ENCODE measurements around the gene AGAP2.
"Not testable (repeated sequence)": the region's sequence is repeated elsewhere in the genome, so short reads cannot be mapped to it uniquely, and the experiment has no call there.

Gene AGAP2

DNA sequence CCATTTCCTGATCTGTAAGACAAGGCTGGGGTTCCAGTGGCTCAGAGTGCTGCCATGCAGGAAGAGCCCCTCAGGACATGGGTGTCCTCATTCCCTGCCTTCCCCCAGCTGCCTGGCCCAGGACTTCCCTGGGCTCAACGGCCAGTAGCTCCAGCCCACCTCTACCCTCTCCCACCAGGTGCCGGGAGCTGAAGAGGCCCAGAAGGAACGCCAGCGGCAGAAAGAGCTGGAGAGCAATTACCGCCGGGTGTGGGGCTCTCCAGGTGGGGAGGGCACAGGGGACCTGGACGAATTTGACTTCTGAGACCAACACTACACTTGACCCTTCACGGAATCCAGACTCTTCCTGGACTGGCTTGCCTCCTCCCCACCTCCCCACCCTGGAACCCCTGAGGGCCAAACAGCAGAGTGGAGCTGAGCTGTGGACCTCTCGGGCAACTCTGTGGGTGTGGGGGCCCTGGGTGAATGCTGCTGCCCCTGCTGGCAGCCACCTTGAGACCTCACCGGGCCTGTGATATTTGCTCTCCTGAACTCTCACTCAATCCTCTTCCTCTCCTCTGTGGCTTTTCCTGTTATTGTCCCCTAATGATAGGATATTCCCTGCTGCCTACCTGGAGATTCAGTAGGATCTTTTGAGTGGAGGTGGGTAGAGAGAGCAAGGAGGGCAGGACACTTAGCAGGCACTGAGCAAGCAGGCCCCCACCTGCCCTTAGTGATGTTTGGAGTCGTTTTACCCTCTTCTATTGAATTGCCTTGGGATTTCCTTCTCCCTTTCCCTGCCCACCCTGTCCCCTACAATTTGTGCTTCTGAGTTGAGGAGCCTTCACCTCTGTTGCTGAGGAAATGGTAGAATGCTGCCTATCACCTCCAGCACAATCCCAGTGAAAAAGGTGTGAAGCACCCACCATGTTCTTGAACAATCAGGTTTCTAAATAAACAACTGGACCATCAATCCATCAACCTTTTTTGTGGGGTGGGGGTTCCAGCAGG, 17.6 kb downstream of the AGAP2 start:
- DNase-seq = no peak

DNA sequence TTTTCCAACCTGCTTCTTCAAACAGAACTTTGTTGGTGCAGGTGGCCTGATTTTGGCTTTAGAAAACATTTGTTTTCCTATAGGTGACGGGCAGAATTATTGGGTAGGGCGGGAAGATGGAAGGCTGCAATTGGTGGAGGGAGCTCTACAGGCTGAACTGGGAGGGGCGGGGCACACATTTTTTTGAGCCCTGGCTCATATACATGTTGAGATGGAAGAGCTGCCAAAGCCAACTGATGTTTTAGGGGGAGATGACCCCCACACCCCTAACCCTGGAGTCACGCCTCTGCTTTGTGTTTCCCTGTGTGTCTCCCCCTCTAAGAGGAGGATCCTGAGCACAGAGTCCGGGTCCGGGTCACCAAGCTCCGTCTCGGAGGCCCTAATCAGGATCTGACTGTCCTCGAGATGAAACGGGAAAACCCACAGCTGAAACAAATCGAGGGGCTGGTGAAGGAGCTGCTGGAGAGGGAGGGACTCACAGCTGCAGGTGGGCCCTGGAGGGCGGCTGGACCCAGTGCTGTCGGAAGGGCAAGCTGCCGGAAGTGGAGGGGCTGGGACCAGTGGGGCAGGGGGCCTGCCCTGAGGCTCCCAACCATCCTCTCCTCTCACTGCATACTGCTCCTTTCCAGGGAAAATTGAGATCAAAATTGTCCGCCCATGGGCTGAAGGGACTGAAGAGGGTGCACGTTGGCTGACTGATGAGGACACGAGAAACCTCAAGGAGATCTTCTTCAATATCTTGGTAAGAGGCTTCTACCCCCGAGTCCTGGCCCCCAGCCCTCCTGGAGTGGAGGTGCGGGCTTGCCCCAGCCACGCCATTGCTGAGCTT, 18.6 kb downstream of the AGAP2 start:
- no peak for DNase-seq

DNA sequence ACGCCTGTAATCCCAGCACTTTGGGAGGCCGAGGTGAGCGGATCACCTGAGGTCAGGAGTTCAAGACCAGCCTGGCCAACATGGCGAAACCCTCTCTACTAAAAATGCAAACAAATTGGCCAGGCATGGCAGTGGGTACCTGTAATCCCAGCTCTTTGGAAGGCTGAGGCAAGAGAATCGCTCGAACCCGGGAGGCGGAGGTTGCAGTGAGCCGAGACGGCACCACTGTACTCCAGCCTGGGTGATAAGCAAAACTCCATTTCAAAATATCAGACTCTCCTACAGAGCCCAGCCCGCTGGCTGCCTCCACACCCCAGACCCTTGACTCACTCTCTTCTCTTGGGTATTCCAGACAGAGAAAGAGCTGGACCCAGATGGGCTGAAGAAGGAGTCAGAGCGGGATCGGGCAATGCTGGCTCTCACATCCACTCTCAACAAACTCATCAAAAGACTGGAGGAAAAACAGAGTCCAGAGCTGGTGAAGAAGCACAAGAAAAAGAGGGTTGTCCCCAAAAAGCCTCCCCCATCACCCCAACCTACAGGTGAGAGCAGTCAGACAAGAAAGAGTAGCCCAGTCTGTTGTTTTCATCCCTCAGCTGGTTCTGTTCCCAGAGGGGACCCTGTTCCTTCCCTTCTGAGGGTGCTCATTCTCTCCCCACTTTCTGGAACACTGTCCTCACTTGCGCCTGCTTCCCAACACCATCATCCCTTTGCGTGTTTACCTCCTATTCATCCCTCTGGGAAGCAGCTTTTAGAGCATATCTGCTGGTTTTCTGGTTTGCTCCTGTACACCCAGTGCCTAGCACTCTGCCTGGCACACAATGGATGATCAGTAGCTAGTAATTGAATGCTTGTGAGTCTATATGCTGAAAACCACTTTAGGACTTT, 19.7 kb downstream of the AGAP2 start:
- DNase-seq = no peak

DNA sequence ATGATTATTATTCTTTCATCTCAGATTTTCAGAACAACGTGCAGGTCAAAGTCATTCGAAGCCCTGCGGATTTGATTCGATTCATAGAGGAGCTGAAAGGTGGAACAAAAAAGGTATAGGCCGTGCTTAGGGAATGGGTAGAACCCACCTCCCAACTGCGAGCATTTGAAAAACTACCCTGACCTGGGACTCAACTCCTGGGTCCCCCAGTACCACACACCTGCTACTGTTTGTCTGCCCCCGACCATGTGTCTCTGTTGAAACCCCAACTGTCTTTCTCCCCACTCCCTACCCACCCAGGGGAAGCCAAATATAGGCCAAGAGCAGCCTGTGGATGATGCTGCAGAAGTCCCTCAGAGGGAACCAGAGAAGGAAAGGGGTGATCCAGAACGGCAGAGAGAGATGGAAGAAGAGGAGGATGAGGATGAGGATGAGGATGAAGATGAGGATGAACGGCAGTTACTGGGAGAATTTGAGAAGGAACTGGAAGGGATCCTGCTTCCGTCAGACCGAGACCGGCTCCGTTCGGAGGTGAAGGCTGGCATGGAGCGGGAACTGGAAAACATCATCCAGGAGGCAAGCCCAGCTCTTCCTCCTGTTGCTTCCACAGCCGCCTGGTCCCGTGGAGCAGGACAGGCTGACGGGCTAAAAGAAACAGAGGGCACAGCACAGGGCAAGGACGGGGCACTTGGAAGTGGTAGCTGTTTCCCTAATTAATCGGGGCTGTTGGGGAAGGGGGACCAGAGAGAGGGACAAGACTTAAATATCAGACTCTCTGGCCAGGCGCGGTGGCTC, 20.5 kb downstream of the AGAP2 start:
- DNase-seq = no peak

DNA sequence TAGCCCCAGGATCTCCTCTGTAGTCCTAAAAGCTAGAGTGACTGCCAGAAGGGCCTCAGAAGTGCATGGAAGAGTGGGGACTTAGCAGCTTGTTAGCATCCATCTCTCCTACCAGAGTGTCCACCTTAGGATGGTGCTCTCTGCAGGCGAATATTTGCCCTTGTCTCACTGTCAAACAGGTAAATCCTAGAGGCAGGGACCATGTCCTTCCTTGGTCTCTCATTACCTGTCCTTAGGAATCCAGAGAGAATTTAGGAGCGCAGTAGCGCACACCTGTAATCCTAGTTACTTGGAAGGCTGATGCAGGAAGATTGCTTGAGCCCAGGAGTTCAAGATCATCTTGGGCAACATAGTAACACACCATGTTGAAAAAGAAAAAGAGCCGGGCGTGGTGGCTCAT, 21.4 kb downstream of the AGAP2 start:
- DNase-seq = no peak

DNA sequence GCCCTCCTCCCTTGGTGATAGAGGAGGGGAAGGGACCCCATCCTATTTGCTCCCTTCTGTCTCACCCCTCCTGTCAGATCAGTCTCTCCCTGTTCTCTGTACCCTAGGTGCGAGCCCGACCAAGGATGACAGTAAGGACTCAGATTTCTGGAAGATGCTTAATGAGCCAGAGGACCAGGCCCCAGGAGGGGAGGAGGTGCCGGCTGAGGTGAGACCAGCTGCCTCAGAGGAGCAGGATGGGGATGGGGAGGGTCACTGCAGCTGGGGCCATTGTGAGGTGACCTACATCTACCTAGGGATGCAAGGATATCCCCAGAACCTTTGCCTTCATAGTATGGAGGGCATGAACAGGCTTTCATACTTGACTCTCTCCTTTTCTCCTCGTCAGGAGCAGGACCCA, 22.2 kb downstream of the AGAP2 start:
- no peak for DNase-seq

DNA sequence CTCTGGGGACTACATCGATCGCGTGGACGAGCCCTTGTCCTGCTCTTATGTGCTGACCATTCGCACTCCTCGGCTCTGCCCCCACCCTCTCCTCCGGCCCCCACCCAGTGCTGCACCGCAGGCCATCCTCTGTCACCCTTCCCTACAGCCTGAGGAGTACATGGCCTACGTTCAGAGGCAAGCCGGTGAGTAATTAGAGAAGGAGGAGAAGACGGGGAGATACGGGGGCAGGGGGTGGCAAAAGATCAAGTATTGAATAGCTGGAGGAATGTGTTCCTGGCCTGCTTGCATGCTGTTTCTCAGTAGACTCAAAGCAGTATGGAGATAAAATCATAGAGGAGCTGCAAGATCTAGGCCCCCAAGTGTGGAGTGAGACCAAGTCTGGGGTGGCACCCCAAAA, 22.8 kb downstream of the AGAP2 start:
- DNase-seq = no peak

DNA sequence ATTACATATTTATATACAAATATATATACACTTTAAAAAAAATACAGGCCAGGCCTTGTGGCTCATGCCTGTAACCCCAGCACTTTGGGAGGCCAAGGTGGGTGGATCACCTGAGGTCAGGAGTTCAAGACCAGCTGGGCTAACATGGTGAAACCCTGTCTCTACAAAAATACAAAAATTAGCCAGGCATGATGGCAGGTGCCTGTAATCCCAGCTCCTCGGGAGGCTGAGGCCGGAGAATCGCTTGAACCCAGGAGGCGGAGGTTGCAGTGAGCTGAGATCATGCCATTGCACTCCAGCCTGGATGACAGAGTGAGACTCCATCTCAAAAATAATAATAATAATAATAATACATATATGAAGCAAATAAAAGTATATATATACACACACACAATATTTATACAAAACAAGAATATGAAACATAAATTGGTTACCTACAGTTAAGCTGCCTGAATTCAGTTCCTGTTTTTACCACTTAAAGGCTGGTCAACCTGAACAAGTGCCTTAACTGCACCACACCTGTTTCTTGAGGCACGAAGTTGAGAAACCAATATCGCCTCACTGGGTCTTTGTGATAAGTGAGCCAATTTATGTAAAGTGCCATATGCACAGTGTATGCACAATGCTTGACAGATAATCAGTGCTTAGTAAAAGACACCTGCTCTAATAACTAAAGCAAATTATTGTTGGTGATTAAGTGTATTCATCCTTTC, 23.4 kb downstream of the AGAP2 start:
- DNase-seq = not testable (repeated sequence)

DNA sequence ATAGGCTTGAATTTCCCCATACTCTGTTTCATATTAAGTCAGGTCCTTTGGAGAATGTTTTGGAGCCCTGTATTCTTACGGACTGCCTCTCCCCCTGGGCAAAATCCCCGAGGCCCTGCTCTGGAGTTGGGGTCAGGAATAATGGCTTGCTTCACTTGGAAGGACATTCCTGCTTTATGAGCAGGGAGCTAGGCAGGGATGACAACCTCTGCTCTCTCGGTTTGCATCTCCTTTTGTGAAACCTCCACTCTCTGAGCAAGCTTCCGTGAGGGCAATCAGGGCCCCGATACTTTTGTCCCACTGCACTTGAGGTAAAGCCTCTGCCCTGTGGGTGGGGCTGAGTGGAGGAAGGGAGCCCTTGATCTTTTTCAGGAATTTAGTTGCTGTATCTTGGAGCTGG, 25.3 kb downstream of the AGAP2 start:
- no peak for DNase-seq

DNA sequence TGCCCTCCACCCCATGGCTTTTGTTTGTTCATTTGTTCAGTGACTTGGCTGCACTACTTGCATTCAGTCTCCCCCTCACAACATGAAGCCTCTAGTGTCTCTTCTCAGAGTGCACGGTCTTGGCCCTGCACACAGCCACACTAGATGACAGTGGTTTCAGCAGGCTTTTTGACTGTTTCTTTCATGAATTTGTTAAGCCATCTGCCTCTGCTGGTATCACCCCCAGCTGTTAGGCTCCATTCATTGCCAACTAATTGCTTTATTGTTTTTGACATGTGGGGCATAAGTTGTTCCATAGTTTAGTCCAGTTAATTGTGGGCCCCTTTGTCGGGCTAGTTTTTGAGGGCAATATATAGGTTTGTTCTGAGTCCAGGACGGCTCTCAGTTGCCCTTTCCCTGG, 25.8 kb downstream of the AGAP2 start:
- no peak for DNase-seq

DNA sequence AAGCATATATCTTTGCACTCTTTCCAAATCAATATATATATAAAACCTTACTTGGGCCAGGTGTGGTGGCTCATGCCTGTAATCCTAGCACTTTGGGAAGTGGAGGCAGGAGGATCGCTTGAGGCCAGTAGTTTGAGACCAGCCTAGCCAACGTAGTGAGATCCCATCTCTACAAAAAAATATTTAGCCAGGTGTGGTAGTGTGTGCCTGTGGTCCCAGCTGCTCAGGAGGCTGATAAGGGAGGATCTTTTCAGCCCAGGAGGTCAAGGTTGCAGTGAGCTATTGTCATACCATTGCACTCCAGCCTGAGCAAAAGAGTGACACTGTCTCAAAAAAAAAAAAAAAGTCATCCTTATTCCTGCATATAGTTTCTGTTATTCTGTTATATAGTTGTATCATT, 30.2 kb downstream of the AGAP2 start:
- DNase-seq = no peak

DNA sequence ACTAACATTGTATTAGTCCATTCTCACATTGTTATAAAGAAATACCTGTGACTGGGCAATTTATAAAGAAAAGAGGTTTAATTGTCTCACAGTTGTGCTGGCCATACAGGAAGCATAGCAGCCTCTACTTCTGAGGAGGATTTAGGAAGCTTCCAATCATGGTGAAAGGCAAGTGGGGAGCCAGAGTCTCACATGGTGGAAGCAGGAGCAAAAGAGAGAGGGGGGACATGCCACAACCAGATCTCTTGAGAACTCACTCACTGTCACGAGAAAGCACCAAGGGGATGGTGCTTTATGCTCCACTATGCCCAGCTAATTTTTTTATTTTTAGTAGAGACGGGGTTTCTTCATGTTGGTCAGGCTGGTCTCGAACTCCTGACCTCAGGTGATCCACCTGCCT, 31.3 kb downstream of the AGAP2 start:
- DNase-seq = no peak

DNA sequence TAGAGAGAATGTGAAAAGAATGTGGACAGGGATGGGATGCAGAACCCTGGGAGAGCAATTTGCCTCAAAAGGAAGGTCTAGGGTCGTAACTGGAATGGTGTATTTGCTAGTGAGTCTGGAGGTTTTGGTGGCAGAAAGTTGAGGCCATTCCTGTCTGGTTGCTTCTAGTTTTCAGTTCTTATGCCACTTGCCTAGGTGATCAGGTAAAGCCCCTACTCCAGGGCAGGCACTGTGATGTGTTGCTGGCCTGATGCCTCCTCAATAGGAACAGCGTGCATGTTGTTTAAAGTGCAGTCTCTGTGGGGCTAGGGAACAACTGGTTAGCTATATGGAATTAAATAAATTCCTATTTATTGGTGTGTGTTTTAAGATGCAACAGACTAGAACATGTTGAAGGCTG, 38.2 kb downstream of the AGAP2 start:
- no peak for DNase-seq

DNA sequence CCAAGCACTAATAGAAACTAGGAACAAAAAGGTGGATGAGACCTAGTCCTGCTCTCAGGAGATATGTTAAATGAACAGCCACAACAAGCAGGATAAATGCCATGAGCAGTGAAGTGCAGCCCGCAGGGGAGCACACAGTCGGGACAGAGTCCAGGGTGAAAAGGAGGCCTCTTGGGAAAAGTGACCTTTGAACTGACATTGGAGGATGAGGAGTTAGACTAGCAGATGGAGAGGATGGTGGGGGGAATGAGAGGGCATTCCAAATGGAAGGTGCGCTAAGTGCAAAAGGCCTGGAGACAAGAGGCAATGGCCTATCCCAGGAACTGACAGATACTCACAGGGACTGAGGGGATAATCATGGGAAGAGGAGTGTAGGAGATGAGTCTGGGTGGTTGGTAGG, 40.1 kb downstream of the AGAP2 start:
- no peak for DNase-seq

DNA sequence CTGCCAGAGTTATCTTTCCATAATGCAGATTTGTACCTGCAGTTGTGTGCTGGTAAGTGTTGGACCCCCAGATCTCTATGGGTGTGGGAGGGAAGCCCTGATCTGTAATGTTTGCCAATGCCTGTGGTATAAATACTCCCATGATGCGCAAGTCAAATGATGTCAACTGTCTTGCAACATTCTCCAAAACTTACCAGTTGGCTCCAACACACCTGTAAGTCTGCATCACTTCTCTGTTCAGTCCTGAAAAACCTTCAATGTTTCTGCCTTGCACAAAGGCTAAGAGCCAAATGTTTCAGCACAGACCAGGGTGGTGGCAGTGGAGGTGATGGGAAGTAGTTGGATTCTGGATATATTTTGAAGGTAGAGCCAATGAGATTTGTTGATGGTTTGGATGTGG, 41.5 kb downstream of the AGAP2 start:
- DNase-seq = no peak

DNA sequence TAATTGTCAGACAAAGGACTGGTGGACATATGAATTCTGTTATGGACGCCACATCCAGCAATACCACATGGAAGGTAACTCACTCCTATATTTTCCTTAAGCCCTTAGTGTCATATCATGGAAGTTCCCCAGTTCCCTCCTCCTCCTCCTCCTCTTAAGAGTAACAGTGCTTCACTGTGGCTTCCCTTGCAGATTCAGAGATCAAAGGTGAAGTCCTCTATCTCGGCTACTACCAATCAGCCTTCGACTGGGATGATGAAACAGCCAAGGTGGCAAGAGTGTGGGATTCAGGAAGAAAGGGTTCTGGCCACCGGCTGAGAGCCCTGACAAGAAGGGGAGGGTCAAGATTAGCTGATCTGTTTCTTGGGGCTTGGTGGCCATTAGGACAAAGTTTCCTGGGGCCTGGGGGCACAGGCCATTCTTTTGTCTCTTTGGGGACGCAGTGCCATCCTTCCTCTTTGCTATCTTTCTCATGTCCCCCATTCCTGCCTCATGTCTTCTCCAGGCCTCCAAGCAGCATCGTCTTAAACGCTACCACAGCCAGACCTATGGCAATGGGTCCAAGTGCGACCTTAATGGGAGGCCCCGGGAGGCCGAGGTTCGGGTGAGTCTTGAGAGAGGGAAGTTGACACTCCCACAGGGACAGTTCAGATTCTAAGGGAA, 42.6 kb downstream of the AGAP2 start:
- DNase-seq = no peak

DNA sequence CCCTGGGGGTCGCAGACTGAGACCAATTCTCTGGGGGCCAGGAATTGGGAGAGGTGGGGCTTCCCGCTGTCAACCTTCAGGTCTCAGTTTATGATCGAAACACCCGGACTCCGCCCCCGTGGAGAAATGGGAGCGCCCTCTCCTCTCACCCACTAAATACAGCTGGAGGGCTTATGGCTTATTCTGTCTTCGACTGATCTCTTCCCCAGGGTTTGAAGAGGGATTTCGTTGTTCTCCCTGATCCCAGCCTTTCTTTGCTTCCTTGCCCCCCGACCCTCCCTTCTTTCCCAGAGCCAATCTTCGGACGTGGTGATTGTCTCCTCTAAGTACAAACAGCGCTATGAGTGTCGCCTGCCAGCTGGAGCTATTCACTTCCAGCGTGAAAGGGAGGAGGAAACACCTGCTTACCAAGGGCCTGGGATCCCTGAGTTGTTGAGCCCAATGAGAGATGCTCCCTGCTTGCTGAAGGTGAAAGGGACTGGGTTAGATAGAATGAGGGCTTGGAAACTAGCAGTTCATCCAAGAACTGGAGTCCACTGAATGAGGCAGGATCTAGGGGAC, 44.0 kb downstream of the AGAP2 start:
- DNase-seq = no peak

DNA sequence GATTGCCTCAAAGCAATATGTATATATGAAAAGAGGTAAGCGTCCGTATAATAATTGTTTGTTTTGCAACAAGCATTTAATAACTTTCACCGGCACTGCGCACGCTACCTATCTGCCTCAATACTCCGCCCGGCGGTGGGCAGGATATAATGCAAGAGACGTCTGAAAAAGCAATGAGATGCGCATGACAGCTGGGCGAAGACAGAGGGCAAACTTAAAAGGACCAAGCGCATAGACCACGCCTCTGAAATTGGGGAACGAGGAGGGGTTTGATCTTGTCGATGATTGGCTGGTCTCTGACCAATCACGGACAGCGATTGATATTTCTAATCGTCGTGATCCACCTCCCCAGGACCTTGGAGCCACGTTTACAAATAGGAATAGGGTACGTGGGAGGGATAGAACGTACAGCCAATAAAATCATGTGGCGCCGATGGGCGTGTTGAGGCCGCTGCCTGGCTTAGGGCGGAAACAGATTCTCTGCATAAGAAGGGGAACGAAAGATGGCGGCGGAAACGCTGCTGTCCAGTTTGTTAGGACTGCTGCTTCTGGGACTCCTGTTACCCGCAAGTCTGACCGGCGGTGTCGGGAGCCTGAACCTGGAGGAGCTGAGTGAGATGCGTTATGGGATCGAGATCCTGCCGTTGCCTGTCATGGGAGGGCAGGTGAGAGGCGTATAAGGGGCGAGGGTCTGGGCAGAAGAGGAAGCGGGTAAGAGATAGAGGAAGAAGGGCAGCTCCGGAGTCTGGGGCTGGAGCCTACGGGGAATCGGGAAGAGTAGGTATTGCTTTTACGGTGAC, 44.7 kb downstream of the AGAP2 start, which contains the start of gene OS9:
TSS of gene OS9 (plus strand) at position 474 of the 800 bp plus-strand sequence. CDS start at position 504, 30 bp downstream.
- DNase-seq = peak; percentile 98 to 100

DNA sequence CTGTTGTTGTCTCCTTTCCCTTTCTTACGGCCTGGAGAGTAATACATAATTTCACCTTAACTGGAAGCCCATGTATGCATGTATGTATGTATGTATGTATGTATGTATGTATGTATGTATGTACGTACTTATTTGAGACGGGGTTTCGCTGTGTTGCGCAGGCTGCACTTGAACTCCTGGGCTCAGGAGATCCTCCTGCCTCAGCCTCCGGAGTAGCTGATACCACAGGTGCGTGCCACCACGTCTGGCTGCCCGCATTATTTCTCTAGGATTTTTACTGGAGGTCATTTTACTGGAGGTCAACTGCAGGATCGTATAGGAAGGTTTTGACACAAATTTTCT, 45.3 kb downstream of the AGAP2 start:
- DNase-seq = no peak

DNA sequence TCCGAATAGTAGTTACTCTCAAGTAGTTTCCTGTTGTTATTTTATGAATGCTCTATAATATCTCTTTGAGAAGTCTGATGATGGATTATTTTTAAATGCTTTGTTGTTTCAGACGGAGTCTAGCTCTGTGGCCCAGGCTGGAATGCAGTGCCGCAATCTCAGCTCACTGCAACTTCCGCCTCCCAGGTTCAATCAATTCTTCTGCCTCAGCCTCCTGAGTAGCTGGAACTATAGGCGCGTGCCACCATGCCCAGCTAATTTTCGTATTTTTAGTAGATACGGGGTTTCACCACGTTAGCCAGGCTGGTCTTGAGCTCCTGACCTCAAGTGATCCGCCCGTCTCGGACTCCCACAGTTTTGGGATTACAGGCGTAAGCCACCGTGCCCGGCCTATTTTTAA, 46.0 kb downstream of the AGAP2 start:
- no peak for DNase-seq

Data from inflammatory macrophage treated with lipopolysaccharide for 1 hour (primary cell).